Testis (tissue), 3 donors: Measurements from ENCODE around the gene RGS2. TPM values are rescaled to one million over a fixed set of nuclear protein-coding genes. Genes with fewer than 3 reads are reported as not detected.

Experiments used
- DNase-seq: peaks from one replicate; pipeline ENCODE4 v3.0.0-alpha.2; 2019
- H3K27ac ChIP-seq, 2 donors: fragments of 200-600 bp; sonication (generic); one replicate each; pipeline ENCODE4 v1.5.1; 2019
- H3K27me3 ChIP-seq: fragments of 200-600 bp; sonication (generic); one replicate; pipeline ENCODE4 v1.5.1; 2019
- H3K36me3 ChIP-seq: fragments of 200-600 bp; sonication (generic); one replicate; pipeline ENCODE4 v1.5.1; 2017; ENCODE audit warnings: low read depth; ENCODE audit errors: missing control alignments
- H3K4me1 ChIP-seq: fragments of 200-600 bp; sonication (generic); one replicate; pipeline ENCODE4 v1.5.1; 2019
- H3K4me3 ChIP-seq, 2 donors: fragments of 200-600 bp; sonication (generic); one replicate each; pipeline ENCODE4 v1.5.1; 2017 to 2019
- H3K9me3 ChIP-seq: fragments of 200-600 bp; sonication (generic); one replicate; pipeline ENCODE4 v1.5.1; 2017
- POLR2A ChIP-seq: fragments of 450-650 bp; IDR thresholded peaks from one replicate; pipeline ENCODE4 v1.6.1; 2017; ENCODE audit warnings: antibody characterized with exemption, mild to moderate bottlenecking, moderate library complexity
- WGBS, 2 donors: methylation state at CpG; one replicate each; pipeline ENCODE4 v1.1.5; 2018; 5-methylcytosine and 5-hydroxymethylcytosine counted together
- intact Hi-C: fragments of 100-400 bp; cut with DNase I; formaldehyde crosslinking; loops from one replicate; pipeline ENCODE4 v1.15.1; 2023; ENCODE audit warnings: low total_unique reads
- polyA plus RNA-seq: library from polyadenylated mRNA; stranded (reverse); fragments of 350-450 nt; fragmentation: Illumina TruSeq; extraction: RNeasy Lipid Tissue Mini Kit (QIAGEN cat#74804); gene quantifications from one replicate; pipeline ENCODE4 v1.2.3, GENCODE V29; 2014; ENCODE audit warnings: low read depth, low replicate concordance; ENCODE audit not compliant: insufficient read depth
- total RNA-seq, 2 donors: library from RNA; depleted of rRNA; stranded (reverse); fragments of >200 nt; gene quantifications; one replicate each; pipeline ENCODE4 v1.2.3, GENCODE V29; 2016
- TF ChIP-seq, protein P1 (sequence below), 3 experiments: fragments of 450-650 bp in 2 of 3; fragments of 200-600 bp in 1 of 3; sonication (generic) in 1 of 3; IDR thresholded peaks; one replicate each; pipeline ENCODE4 v1.5.1; 2016 to 2019; ENCODE audit warnings: antibody characterized with exemption in 3 of 3, mild to moderate bottlenecking in 2 of 3, moderate library complexity in 1 of 3

The RGS2 gene
- total and polyA plus RNA-seq, 3 donors from 2014 or later: 16.9 to 36.0 (median 17.4) TPM

DNA sequence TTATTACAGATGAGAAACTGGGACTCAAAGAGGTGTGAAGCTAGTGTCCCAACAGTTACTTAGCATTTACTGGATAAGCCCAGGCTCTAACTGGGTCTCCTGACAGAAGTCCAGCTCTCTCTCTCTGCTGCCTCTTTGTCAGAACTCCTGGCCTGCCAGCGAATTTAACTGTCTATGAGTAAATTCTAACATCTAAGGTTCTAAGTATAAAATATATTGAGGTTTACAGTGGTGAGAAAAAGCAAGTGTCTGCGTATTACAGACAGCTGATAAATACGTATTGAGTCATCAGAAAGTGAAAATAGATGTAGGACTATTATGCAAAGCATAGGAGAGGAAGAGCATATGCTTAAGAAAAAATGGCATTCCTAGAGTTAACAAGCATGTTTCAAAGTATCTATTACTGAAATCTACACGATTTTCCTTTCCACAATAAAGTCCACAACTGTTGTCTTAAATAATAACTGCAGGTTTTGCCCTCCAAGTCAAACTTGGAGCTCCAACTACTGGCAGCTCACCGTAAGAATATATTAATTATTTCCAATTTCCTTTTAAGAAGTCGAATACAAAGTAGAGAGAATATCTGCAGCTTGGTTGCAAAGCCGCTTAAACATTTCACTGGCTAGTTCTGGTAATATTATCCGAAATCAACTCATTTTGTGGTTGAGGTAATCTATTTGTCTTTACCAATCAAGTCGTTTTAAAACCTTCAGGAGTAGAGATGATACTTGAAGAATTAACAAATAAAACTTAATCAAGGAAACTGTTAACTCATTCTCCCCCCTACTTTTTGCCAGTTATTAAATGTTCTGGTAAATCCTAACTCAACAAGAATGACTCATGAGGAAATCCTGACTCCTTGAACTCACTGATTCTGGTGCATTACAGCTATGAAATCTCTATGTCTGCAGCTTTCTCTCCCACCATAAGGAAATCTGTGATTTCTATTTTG, 1.4 kb upstream of the RGS2 start:
- no peaks in the 10 kb centered on the region for H3K9me3 ChIP-seq
- H3K4me3 ChIP-seq: peak overlapping the region; percentile 81 to 87
- WGBS, 2 donors: 26 to 32% methylated on average over 9 of the region's 9 CpGs
- H3K36me3 ChIP-seq: no peaks in the 10 kb centered on the region
- H3K27me3 ChIP-seq: no peaks in the 10 kb centered on the region
- TF ChIP-seq, protein P1, sequence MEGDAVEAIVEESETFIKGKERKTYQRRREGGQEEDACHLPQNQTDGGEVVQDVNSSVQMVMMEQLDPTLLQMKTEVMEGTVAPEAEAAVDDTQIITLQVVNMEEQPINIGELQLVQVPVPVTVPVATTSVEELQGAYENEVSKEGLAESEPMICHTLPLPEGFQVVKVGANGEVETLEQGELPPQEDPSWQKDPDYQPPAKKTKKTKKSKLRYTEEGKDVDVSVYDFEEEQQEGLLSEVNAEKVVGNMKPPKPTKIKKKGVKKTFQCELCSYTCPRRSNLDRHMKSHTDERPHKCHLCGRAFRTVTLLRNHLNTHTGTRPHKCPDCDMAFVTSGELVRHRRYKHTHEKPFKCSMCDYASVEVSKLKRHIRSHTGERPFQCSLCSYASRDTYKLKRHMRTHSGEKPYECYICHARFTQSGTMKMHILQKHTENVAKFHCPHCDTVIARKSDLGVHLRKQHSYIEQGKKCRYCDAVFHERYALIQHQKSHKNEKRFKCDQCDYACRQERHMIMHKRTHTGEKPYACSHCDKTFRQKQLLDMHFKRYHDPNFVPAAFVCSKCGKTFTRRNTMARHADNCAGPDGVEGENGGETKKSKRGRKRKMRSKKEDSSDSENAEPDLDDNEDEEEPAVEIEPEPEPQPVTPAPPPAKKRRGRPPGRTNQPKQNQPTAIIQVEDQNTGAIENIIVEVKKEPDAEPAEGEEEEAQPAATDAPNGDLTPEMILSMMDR (IDR thresholded peaks at IDR 0.05): no peak
- TF ChIP-seq POLR2A: no peak
- intact Hi-C loops: no loop called here
- no peak for DNase-seq
- peaks cover 5% of the 10 kb centered on the region for H3K4me1 ChIP-seq
- peak overlapping the region; percentile 90 to 96 for H3K27ac ChIP-seq

DNA sequence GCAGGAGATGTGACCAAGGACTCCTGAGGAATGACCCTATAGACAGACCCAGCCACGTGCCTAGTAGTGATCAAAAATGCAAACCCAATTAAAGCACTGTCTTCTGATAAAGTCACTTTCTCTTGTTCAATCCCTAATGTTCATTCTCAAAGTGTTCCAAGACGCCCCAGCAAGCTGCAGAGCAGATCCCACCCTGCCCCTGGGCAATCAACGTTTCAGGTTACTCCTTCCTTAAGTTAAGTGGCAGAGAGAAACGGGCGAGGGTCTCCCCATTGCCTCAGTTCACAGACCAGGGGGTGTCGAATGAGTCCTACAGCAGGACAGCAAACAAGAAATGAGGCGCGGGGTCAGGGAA, 699 bp upstream of the RGS2 start:
- TF ChIP-seq, protein P1 (IDR thresholded peaks at IDR 0.05): no peak
- no peak for TF ChIP-seq POLR2A
- Histone ChIP-seq H3K36me3 (no peaks in the 10 kb centered on the region), H3K27me3 (no peaks in the 10 kb centered on the region), H3K4me3 (peak overlapping the region; percentile 81 to 87), H3K9me3 (no peaks in the 10 kb centered on the region), H3K27ac (peak overlapping the region; percentile 90 to 96), H3K4me1 (peaks cover 5% of the 10 kb centered on the region)
- WGBS, 2 donors: 4 to 5% methylated on average over 8 of the region's 8 CpGs
- intact Hi-C loops: no loop called here
- peak; percentile 38 for DNase-seq

DNA sequence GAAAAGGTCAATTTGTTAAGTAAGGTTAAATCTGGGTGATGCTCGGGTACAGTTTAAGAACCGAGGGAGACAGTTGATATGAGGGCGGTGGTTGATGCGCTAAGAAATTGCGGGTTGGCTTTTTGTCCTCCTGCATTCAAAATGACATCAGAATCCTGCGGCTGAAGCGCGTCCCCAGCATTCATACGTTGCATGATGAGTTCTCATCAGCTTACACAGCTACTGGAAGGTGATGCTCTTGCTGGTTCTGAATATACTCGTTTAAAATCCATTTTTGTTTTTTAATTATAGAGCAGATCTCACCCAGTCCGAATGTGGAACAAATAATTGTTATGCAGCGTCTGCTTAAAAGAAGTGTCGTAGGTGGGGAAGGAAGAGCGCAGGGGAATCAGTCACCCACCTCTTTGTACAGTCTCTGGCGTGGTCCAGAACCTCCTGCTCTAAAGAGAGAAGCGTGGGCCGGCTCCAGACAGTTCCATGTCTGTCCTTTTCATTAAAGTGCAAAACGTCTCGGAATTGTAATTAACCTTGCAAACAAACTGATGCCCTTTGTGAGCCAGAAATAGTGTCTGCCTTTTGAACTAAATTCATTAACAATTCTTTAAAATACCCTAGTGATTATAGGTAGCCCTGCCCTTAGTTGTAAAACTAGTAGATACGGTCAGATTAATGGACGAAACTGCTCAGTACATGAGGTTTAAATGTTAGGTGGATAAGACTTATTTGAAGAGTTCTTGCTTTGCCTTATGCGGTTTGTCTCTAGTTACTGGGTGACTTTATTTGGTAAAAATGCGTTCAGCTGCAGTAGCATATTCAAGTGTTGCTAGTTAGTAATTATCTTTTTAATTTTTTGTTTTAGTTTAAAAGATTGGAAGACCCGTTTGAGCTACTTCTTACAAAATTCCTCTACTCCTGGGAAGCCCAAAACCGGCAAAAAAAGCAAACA, 741 bp downstream of the RGS2 start:
- peak overlapping the region; percentile 90 to 96 for H3K27ac ChIP-seq
- H3K4me1 ChIP-seq: peaks cover 5% of the 10 kb centered on the region
- intact Hi-C loops: no loop called here
- no peaks in the 10 kb centered on the region for H3K36me3 ChIP-seq
- no peaks in the 10 kb centered on the region for H3K9me3 ChIP-seq
- 11 to 12% methylated on average over 25 of the region's 25 CpGs for WGBS, 2 donors
- DNase-seq: peak; percentile 60
- TF ChIP-seq, protein P1 (IDR thresholded peaks at IDR 0.05): no peak
- no peaks in the 10 kb centered on the region for H3K27me3 ChIP-seq
- H3K4me3 ChIP-seq: peak overlapping the region; percentile 81 to 87

DNA sequence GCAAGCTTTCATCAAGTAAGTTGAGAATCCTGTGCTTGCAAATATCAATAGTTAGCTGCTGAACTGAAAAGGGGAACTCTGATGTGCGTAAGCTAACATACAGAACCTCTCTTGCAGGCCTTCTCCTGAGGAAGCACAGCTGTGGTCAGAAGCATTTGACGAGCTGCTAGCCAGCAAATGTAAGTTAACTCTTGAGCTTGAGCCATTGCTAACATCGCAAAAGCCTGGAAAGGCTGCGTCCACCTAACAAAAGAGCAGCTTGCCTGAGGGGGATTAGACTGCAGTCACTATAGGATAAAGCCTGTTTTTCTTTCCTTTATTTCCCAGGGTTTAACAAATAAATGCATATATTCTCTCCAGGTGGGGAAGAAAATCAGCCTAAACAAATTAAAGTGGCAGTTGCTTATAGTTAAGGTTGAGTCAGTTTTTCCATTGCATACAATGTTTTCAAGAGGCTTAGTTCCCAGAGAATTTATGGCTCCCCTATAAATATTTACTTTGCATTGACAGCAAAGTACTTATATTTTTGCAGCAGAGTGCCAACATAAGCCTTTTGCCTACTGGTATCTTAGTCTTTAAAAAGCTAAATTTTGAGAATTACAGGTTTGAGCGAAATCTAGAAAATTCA, 1.5 kb downstream of the RGS2 start:
- intact Hi-C loops: no loop called here
- no peak for DNase-seq
- WGBS, 2 donors: 50 to 64% methylated on average over 5 of the region's 5 CpGs
- H3K9me3 ChIP-seq: no peaks in the 10 kb centered on the region
- no peaks in the 10 kb centered on the region for H3K27me3 ChIP-seq
- no peaks in the 10 kb centered on the region for H3K36me3 ChIP-seq
- peaks cover 5% of the 10 kb centered on the region for H3K4me1 ChIP-seq
- H3K4me3 ChIP-seq: peak overlapping the region; percentile 81 to 87
- TF ChIP-seq, protein P1 (IDR thresholded peaks at IDR 0.05): no peak
- TF ChIP-seq POLR2A: no peak
- H3K27ac ChIP-seq: peak overlapping the region; percentile 90 to 96
